Stimulated activated CD8-positive, alpha-beta memory T cell treated with anti-CD3 and anti-CD28 coated beads, Interleukin-15, amount 100 ng/mL, for 48 hours (primary cell): ENCODE measurements around the gene LRRN4.
A peak's percentile ranks its signal among the peaks of the same experiment; 100 is the strongest.

ENCODE experiments used
- DNase-seq, 2 donors: peaks; one replicate each; pipeline ENCODE4 v3.0.0-alpha.2; 2020; ENCODE audit warnings: low read depth in 2 of 2

The LRRN4 gene

DNA sequence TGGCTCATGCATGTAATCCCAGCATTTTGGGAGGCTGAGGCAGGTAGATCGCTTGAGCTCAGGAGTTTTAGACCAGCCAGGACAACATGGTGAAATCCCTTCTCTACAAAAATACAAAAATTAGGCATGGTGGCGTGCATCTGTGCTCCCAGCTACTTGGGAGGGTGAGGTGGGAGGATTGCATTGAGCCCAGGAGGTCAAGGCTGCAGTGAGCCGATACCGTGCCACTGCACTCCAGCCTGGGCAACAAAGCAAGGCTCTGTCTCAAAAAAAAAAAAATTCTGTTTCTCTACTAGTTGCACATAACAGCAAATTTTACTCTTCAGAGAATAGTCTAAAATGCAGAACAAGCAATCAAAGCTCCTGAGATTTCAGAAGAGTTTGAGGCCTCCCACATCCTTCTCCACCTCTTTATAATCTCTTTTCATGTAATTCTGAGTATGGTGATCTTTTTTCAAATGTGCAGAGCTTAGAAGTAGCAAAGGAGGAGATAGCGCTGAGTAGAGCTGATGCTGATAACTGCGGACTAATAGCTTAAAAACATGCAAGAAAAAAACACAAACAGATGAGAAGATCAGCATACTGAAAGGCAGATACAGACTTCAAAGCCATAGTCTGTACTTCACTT lies 23.3 kb downstream of the LRRN4 start:
- DNase-seq = no peak

DNA sequence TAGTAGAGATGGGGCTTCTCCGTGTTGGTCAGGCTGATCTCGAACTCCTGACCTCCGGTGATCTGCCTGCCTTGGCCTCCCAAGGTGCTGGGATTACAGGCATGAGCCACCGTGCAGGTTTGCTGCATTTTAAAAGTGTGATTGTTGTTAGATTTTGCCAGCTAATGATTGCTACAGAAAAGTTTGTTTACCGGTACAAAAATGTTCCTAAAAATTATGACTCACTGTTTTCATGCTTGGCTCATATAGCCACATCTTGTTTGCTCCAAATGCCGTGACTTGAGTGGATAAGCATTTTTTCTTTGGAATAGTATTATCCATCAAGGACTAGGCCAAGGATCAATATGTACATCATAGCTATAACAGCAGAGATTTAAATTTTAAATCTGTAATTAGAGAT lies 24.3 kb downstream of the LRRN4 start:
- DNase-seq = no peak

DNA sequence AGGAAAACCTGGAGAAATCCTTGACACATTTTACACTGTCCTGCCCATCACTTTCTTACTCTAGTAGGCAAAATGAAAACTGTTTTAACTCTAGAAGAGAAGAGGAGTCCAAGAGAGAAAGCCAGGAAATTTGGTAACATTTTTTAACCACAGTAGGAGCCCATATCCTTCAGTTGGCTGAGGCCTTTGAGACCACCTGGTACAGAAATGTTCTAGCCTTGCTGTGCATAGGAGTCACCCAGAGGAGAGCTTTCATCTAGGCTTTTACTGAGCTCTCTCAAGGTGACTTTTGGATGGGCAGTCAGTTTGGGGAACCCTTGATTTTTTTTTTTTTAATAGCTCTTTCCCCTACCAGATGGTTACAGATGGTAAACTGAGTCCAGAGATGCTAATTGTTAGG lies 25.0 kb downstream of the LRRN4 start:
- DNase-seq = no peak

DNA sequence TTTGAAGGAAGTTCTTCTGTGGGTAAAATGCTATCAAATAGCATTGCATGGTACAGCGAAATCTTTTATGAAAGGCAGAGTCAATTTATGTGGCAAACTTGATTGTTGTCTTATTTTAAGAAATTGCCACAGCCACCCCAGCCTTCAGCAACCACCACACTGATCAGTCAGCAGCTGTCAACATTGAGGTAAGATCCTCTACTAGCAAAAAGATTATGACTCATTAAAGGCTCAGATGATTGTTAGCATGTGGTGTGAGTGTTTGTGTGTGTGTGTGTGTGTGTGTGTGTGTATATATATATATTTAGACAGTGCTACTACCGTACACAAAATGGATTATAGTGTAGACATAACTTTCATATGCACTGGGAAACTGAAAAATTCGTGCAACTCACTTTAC lies 27.8 kb downstream of the LRRN4 start:
- DNase-seq = no peak

DNA sequence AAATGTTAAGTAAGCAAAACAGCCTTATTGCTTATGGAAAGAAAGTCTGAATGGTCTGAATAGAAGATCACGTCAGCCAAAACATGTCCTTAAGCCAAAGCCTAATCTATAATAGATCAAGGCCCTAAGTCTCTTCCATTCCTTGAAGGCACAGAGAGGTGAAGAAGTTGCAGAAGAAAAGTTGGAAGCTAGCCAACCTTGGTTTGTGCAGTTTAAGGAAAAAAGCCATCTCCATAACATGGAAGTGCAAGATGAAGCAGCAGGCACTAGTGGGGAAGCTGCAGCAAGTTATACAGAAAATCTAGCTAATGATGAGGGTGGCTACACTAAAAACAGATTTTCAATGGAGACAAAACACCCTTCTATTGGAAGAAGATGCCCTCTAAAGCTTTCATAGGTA lies 29.1 kb downstream of the LRRN4 start:
- no peak for DNase-seq

DNA sequence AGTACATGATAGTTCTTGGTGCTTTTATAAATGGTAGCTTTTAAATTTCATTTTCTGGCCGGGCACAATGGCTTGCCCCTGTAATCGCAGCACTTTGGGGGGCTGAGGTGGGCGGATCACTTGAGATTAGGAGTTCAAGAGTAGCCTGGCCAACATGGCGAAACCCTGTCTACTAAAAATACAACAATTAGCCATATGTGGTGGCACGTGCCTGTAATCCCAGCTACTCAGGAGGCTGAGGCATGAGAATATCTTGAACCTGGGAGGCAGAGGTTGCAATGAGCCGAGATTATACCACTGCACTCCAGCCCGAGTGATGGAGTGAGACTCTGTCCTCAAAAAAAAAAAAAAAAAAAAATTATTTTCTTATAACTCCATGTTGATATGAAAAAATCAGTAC lies 36.0 kb downstream of the LRRN4 start:
- no peak for DNase-seq

DNA sequence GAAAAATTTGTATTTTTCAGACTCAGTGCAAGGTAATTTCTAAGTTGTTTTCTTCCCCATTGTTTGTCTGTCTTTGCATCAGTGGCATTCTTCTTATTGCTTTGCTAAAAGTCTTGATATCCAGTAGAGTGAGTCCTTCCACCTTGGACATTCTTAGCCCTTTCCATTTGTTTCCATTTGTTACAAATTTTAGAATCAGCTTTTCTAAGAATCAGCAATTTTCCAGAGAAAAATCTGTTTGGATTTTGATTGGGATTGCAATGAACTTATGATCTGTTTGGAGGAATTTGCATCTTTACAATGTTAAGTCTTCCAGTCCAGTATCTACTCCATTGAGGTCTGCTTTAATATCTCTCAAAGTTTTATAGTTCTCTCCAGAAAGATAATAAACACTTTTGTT lies 36.4 kb downstream of the LRRN4 start:
- no peak for DNase-seq

DNA sequence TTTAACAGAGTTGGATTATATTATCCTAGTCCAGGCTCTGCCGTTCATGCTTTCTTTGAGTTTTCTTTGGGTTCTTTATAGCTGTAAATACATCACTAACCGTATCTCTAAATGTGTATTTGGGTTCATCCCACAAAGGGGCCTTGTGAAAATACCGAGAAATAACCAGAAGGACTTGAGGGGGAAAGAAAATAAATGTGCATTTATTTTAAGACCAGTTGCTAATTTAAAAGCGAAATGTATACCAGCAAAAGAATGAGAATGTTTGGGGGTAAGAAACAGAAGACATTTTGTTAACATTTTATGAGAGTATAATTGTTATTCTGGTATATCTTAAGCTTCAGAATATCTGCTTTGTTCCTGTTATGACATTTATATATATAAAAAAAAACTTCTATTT lies 38.9 kb downstream of the LRRN4 start:
- DNase-seq = no peak

DNA sequence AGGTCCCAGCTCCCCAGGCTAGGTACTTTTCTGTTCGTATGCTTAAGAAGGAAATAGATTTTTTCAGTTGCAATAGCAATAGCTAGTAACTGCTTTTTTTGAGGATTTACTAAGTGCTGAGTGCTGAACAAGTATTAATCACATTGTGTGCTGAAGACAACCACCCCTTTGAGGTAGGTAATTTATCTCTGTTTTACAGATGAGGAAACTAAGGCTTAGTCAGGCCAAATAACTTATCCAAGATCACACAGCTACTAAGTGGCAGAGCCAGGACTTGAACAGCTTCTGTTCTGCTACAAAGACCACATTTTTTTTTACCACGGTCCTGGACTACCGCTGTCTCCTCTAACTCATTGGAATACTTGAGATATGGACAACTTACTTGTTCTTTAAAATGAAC lies 39.8 kb downstream of the LRRN4 start:
- no peak for DNase-seq

DNA sequence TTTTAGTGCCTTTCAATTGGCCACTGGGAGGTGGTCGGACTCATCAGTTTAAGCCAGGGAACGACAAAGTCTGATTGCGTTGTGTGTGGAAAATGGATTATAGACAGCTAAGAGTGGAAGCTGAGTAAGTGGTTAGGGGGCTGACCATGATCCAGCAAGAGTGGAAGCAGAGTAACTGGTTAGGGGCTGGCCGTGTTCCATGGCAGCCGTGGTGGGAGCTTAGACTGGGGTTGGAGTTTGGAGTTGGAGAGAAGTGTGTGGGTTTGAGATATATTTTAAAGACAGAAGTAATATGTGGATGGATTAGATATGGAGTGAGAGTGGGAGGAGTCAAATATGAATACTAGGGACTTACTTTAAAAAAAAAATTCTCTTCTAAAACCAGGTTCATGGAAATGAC lies 41.7 kb downstream of the LRRN4 start:
- no peak for DNase-seq

DNA sequence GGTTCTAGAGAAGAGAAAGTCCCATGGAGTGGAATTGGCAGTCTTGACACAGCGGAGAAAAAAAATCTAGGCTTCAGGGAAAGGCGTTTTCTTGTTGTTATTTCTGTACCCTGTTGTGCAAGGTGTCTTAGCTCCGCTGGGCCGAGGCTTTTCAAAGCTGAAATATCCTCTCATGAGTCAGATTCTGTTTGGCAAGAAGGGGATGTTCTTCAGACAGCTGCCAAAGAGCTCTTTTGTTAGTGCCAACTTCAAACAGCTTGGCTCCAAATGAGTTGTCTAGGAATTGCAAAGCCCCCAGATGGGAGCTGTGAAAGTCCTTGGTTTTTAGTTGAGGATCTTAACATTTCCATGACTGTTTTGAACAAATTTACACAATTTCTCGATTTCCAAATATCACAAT lies 45.6 kb downstream of the LRRN4 start:
- no peak for DNase-seq

DNA sequence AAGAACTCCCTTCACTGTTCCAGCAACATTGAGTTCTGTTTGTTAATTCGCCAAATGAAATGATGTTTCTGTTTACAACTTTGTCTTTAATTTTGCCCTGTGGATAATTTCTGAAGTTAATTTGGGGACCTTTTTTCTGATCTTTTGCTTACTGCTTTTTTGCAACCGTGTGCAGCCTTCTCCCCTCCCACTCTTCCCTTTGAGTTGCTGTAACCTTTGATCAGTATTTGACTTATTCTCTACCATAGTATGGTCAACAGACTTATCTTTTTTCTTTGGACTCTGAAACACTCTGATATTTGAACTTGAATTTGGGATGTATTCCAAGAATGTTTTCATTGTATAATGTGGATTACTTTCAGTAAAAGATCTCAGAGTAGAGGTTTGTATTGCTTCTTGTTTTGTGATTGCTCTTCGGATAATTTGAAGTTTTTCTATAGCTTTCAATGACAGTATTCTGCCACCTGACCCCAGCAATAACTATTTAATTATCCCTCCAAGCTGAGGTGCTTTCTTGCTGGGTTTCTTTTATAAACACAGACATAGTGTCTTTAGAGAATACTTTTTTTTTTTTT lies 46.2 kb downstream of the LRRN4 start:
- no peak for DNase-seq

DNA sequence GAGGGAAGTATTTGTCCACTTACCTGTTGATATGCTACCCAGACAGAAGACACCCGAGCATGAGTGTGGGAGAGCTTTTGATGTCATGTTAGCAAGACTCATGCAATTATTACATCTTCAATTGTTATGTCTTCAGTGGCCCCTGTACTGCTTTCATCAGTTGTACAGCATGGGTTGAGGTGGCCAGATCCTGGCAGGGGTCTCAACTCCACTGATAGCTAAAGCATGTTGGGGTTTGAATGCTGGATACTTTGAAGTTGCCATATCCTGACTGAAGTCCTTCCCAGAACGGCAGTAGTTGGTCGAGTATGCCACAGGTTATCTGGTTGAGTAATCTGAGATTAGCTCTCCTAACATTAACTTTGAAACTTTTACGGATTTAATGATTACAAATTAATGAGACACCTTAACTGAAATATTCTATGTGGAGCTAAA lies 46.7 kb downstream of the LRRN4 start:
- no peak for DNase-seq

DNA sequence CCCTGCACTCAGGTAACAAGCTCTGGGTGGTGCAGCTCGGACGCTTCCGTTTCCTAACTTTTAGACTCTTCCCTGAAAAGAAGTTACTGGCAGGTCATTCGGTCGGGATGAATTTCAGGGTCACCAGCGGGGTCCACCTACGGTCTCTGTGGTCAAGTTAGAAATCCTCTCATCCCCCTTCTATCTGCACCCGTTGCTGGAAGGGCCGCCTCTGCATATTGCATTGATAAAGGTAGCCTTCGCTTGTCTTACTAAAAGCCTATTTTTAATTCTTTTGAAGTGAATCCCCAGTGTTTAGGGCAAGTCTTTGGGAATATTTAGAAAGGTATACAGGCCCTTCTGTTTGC lies 47.3 kb downstream of the LRRN4 start:
- DNase-seq = no peak

DNA sequence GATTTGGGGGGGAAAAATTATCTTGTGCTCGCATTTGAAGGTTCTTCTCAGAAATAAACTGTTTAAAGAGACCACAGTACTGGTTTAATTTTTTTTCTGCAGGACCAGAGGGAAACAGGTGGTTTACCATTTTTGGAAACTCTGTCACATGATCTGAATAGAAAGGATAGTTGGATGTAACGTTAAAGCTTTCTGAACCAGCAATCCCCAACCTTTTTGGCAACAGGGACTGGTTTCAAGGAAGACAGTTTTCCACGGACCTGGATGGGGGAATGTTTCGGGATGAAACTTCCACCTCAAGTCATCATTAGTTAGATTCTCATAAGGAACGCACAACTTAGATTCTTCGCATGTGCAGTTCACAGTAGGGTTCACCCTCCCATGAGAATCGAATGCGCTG lies 53.0 kb downstream of the LRRN4 start:
- DNase-seq = no peak

DNA sequence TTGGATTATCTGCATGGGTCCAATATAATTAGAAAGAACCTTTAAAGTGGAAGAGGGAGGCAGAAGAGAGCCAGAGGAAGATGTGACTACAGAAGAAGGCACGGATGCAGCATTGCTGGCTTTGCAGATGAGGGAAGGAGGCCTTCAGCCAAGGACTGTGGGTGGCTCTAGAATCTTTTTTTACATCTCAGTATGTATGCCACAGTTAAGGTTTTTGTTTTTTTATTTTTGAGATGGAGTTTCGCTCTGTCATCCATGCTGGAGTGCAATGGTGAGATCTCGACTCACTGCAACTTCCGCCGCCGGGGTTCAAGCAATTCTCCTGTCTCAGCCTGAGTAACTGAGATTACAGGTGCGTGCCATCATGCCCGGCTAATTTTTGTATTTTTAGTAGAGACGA lies 54.1 kb downstream of the LRRN4 start:
- no peak for DNase-seq

DNA sequence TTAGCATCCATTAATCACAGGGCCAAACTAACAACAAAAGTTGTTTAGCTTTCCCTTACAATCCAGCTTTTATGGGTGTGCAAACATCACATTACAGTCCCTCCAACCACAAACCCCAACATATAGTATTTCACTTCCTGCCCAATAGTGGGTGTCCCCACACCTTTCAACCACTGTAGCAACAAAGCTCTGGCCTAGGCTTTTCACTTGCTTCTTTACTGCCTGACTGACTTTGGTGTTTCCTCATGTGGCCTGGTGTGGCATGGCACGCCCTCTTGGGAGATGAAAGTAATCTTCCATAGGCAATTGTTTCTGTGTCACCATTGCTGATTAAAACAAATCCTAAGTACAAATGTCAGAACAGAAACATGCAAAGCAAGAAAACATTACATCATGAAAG lies 57.1 kb downstream of the LRRN4 start:
- DNase-seq = peak; percentile 19 to 21

DNA sequence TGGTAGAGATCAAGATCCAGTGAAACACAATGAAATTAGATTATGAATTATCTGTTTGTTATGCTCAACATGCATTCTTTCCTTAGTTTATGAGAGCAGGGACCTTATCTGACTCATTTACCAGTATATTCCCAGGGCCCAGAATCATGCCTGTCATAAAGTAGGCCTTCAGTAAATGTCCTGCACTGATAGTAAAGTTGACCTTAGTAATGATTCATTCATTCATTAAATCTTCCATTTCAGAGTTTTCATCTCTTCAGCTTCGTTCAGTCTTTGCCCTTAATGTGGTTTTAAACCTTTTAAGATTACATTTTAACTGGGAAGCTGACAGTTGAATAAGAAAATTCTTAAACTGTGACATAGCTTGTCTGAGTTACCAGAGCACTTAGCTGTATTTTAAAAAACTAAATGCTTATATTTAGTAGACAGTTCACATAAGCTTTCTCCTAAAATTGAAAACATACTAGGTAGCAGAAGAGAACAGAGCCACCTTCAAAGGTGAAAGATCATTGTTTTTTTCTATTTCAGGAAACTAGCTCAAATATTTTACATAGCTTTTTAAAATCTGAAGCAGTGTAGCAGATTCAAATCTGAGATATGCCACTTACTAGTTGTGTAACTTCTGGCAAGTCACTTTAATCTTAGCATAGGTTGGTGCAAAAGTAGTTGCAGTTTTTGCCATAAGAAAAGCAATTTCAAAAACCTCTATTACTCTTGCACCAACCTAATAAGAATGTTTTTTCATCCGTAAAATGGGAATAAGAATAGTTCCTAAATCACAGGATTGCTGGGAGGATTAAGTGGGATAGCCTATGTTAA lies 62.0 kb downstream of the LRRN4 start:
- DNase-seq = no peak

DNA sequence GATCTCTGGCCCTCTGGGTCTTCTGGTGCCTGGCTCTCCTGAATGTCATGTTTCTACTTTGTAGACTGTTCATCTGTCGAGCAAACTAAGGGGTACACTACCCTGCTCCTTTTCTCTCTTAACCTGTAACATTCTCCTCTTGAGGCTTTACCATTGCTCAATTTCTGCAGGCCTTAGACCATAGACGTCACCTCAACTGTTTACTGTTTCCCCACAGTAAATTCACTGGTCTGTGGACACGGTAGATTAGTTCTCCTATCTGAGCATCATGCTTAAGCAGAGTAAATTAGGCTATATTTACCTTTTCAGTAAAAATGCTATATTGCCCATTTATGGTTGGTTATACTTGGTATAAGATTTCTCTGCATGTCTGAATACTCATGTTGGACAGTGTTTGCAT lies 62.9 kb downstream of the LRRN4 start:
- DNase-seq = no peak
